NB4 (cell line): ENCODE measurements around the gene SLC10A3.

Experiments used
- CTCF ChIP-seq: IDR thresholded peaks from one replicate; pipeline ENCODE4 v1.5.1; 2012; ENCODE audit warnings: low read depth, low read length
- MAX ChIP-seq: IDR thresholded peaks from 2 replicates; pipeline ENCODE4 v1.6.1; 2011; ENCODE audit warnings: low read depth, low read length
- MYC ChIP-seq: IDR thresholded peaks from 2 replicates; pipeline ENCODE4 v1.6.1; 2011; ENCODE audit warnings: low read depth, low read length
- POLR2A ChIP-seq: IDR thresholded peaks from 2 replicates; pipeline ENCODE4 v1.6.1; 2011; ENCODE audit warnings: mild to moderate bottlenecking; ENCODE audit not compliant: insufficient read length; ENCODE audit errors: extremely low read depth

GRCh38 chrX:154469114-154469513 is 21.3 kb downstream of the SLC10A3 start:
- no peak for TF ChIP-seq CTCF
- TF ChIP-seq POLR2A = no peak
- TF ChIP-seq MAX = no peak
- no peak for TF ChIP-seq MYC
